SK-N-SH treated with all-trans-retinoic acid at 6 μM for 48 hours (cell line): ENCODE measurements around the gene ARHGAP30.
"Not testable (repeated sequence)": the region's sequence is repeated elsewhere in the genome, so short reads cannot be mapped to it uniquely, and the experiment has no call there.

Experiments used
- ATAC-seq: fragments of 200-7000 bp; cut with Tn5 transposase; 3 replicates; pipeline ENCODE4 v1.9.1; 2020; ENCODE audit warnings: mild to moderate bottlenecking, moderate library complexity
- ARNTL ChIP-seq: fragments of 450-650 bp; formaldehyde crosslinking; IDR thresholded peaks from 2 replicates; pipeline ENCODE4 v1.5.0; 2020; ENCODE audit warnings: low read depth, mild to moderate bottlenecking, moderate library complexity, borderline replicate concordance
- BACH2 ChIP-seq: fragments of 250-450 bp; sonication (Bioruptor Pico); IDR thresholded peaks from 2 replicates; pipeline ENCODE4 v1.9.0; 2021; ENCODE audit warnings: mild to moderate bottlenecking, borderline replicate concordance
- CSDC2 ChIP-seq: fragments of 250-450 bp; sonication (Bioruptor Pico); IDR thresholded peaks from 2 replicates; pipeline ENCODE4 v1.5.0; 2020; ENCODE audit warnings: mild to moderate bottlenecking, moderate library complexity
- CSRNP3 ChIP-seq: fragments of 250-450 bp; sonication (Bioruptor Pico); IDR thresholded peaks from 2 replicates; pipeline ENCODE4 v1.5.1; 2021; ENCODE audit warnings: mild to moderate bottlenecking, moderate library complexity
- ESRRG ChIP-seq: fragments of 250-450 bp; sonication (Bioruptor Pico); IDR thresholded peaks from 2 replicates; pipeline ENCODE4 v1.6.1; 2021; ENCODE audit warnings: mild to moderate bottlenecking
- ISL1 ChIP-seq: fragments of 250-450 bp; sonication (Bioruptor Pico); IDR thresholded peaks from 2 replicates; pipeline ENCODE4 v2.1.2; 2022; ENCODE audit warnings: mild to moderate bottlenecking, moderate library complexity
- OSR1 ChIP-seq: fragments of 250-450 bp; sonication (Bioruptor Pico); IDR thresholded peaks from 2 replicates; pipeline ENCODE4 v1.8.0; 2022; ENCODE audit warnings: moderate library complexity, mild to moderate bottlenecking, inconsistent platforms
- PATZ1 ChIP-seq: fragments of 250-450 bp; sonication (Bioruptor Pico); IDR thresholded peaks from 2 replicates; pipeline ENCODE4 v1.8.0; 2020; ENCODE audit warnings: mild to moderate bottlenecking, moderate library complexity, borderline replicate concordance
- PPARA ChIP-seq: fragments of 250-450 bp; sonication (Bioruptor Pico); IDR thresholded peaks from 2 replicates; pipeline ENCODE4 v1.5.0; 2020; ENCODE audit warnings: mild to moderate bottlenecking, borderline replicate concordance
- TOX ChIP-seq: fragments of 250-450 bp; sonication (Bioruptor Pico); IDR thresholded peaks from 2 replicates; pipeline ENCODE4 v1.8.0; 2021; ENCODE audit warnings: mild to moderate bottlenecking, moderate library complexity, borderline replicate concordance
- TSHZ2 ChIP-seq: fragments of 250-450 bp; sonication (Bioruptor Pico); IDR thresholded peaks from 2 replicates; pipeline ENCODE4 v1.5.0; 2020; ENCODE audit warnings: mild to moderate bottlenecking, moderate library complexity
- ZC3H10 ChIP-seq: fragments of 250-450 bp; sonication (Bioruptor Pico); IDR thresholded peaks from 2 replicates; pipeline ENCODE4 v1.5.1; 2021; ENCODE audit warnings: mild to moderate bottlenecking, moderate library complexity
- ZFP3 ChIP-seq: fragments of 250-450 bp; sonication (Bioruptor Pico); IDR thresholded peaks from 2 replicates; pipeline ENCODE4 v1.5.0; 2020; ENCODE audit warnings: mild to moderate bottlenecking, moderate library complexity
- ZFP30 ChIP-seq: fragments of 450-650 bp; formaldehyde crosslinking; IDR thresholded peaks from 2 replicates; pipeline ENCODE4 v1.5.0; 2022; ENCODE audit warnings: mild to moderate bottlenecking, moderate library complexity

The ARHGAP30 gene

GRCh38 chr1:161066694-161067093 lies 3.0 kb downstream of the ARHGAP30 start:
- ATAC-seq: no peak
- TF ChIP-seq OSR1 (no peak), CSDC2 (CRISPR knock-in tag) (no peak), TOX (CRISPR knock-in tag) (no peak), PATZ1 (CRISPR knock-in tag) (no peak), ZFP30 (CRISPR knock-in tag) (no peak), TSHZ2 (CRISPR knock-in tag) (no peak), ISL1 (CRISPR knock-in tag) (no peak), BACH2 (CRISPR knock-in tag) (no peak), ZFP3 (CRISPR knock-in tag) (no peak)

- not testable (repeated sequence) for ATAC-seq
Measured at GRCh38 chr1:161065681-161066080, 4.0 kb downstream of the ARHGAP30 start.

- not testable (repeated sequence) for ATAC-seq
Measured at GRCh38 chr1:161063936-161064335, 5.8 kb downstream of the ARHGAP30 start.

- ATAC-seq: no peak
- TF ChIP-seq ZFP30 (CRISPR knock-in tag) (no peak), PATZ1 (CRISPR knock-in tag) (no peak), PPARA (CRISPR knock-in tag) (no peak), CSRNP3 (CRISPR knock-in tag) (no peak), CSDC2 (CRISPR knock-in tag) (no peak), ZC3H10 (CRISPR knock-in tag) (no peak), ZFP3 (CRISPR knock-in tag) (no peak)
Measured at GRCh38 chr1:161061419-161061818, 8.3 kb downstream of the ARHGAP30 start.

GRCh38 chr1:161059293-161059692 lies 10.4 kb downstream of the ARHGAP30 start:
- ATAC-seq: peak; percentile 14; the same call in 2 of the 3 replicates
- no peak for TF ChIP-seq PPARA (CRISPR knock-in tag)

- no peak for ATAC-seq
- TF ChIP-seq ISL1 (CRISPR knock-in tag) (no peak), ZFP3 (CRISPR knock-in tag) (no peak), ESRRG (CRISPR knock-in tag) (no peak)
Measured at GRCh38 chr1:161054805-161055204, 14.9 kb downstream of the ARHGAP30 start.

- ATAC-seq: no peak
- TF ChIP-seq ZFP30 (CRISPR knock-in tag) (no peak), BACH2 (CRISPR knock-in tag) (no peak), ARNTL (CRISPR knock-in tag) (no peak), CSRNP3 (CRISPR knock-in tag) (no peak), PATZ1 (CRISPR knock-in tag) (no peak), TOX (CRISPR knock-in tag) (no peak), OSR1 (no peak)
- TF ChIP-seq, all 23 proteins: peak for 0
Measured at GRCh38 chr1:161054232-161054631, 15.5 kb downstream of the ARHGAP30 start.
